HG02763 (cell line): Measurements from ENCODE around the gene ADAMTS15.
"Not testable (repeated sequence)": the region's sequence is repeated elsewhere in the genome, so short reads cannot be mapped to it uniquely, and the experiment has no call there.

ENCODE experiments used
- ATAC-seq: cut with Tn5 transposase; IDR thresholded peaks from one replicate; pipeline ENCODE4 v1.9.1; 2021; ENCODE audit warnings: mild to moderate bottlenecking, moderate library complexity; ENCODE audit not compliant: unreplicated experiment

Gene ADAMTS15

DNA sequence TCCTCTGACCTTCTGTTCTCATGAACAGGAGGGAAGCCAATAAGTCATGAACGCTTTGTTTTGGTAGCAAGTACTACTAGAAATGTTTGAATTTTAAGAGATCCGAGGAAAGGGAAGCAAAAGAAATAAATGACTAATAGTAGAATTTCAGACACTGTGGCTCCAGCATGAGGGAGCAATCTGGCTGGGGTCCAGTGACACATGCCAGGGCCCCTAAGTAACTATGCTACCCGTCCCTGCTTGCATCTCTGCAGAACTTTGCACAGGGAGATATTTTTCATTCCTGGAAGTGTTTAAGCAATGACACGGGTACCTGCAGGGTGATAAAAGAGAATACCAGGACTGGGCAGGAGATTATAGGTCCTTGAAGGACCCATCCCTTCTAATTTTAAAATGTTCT, 12.8 kb upstream of the ADAMTS15 start:
- no peak for ATAC-seq

DNA sequence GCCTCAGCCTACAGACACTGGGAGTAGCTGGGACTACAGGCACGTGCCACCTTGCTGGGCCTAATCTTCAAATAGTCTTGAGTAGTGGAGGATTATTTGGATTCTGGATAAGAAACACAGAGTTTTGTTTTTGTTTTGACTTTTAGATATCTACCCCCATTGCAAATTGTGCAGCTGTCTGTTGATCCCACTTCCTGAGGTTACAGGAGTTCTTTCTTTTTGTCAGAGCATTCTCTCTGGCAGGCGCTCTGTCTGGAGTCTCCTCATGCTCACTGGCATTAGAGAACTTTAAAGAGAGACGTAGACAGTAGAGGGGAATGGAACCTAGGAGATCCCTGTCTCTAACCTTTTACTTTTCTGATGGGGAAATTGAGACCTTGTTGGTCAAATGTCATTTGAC, 12.3 kb upstream of the ADAMTS15 start:
- no peak for ATAC-seq

DNA sequence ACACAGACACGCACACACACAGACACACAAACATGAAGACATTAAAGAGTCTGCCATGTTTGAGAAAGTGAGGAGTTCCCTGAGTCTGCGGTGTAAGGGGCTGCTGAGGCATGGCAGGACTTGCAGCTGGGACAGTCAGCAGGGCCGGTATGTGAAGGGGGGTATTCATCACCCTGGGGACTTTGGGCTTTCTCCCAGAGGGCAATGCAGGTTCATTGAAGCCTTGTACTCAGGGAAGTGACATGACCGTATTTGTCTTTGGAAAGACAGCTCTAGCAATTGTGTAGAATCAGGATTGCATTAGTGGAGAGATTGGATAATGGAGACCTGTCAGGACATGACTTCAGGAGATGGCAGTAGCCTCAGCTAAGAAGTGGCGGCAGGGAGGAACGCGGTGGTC, 10.6 kb upstream of the ADAMTS15 start:
- no peak for ATAC-seq

DNA sequence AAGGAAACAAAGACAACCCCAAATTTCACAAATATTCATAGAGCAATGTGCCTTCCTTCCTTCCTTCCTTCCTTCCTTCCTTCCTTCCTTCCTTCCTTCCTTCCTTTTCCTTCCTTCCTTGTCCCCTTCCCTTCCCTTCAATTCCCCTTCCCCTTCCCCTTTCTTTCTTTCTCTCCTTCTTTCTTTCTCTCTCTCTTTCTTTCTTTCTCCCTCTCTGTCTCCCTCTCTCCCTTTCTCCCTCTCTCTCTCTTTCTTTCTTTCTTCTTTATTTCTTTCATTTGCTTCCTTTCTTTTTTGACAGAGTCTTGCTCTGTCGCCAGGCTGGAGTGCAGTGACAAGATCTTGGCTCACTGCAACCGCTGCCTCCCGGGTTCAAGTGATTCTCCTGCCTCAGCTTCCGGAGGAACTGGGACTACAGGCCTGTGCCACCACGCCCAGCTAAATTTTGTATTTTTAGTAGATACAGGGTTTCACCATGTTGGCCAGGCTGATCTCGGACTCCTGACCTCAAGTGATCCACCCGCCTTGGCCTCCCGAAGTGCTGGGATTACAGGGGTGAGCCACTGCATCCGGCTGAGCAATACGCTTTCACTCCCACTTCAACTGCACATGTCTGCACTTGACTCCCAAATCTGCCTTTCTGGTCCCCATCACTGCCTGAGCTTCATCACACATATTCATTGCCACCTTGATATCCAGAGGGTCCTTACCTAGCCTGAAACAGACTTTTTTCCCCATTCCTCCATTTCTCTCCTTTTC, 9.9 kb upstream of the ADAMTS15 start:
- not testable (repeated sequence) for ATAC-seq

- ATAC-seq: no peak
These were observed 9.3 kb upstream of the ADAMTS15 start for GRCh38 chr11:130439160-130439519.

DNA sequence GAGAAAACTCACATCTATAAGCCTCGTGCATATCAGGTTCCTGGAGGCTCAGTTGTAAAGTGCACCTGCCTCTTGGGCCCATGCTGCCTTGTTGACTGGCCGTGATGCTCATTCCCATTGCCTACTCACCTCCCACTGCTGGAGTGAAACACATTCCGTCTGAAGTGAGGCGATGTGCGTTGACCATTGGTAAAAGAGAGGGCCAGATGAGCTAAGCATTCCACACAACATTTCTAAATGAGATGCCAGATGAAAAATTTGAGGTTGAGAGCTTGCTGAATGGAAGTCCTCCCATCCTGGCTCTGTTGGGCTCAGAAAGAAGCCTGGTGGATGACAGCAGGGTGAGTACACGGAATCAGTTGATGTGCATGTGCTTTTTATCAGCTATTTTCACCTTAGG, 8.6 kb upstream of the ADAMTS15 start:
- ATAC-seq: no peak

DNA sequence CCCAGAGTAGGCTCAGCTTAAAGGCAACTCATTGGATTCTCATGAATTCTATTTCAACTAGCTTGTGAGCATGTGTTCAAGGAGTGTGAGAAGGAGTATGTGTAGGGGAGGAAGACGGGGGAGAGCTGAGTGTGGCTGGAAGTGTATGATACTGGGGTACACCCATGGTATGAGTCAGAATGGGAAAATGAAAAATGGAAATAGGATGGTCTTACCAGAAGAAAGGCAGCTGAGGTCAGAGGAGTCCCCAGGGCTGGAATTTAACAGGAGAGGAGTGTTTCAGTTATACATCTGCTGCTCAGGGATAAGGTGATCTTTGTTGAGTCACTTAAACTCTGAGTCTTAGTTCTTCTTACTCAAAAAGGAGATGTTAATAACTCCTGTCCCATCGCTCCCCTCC, 6.7 kb upstream of the ADAMTS15 start:
- no peak for ATAC-seq

- no peak for ATAC-seq
These were observed 5.7 kb upstream of the ADAMTS15 start for GRCh38 chr11:130442737-130443136.

DNA sequence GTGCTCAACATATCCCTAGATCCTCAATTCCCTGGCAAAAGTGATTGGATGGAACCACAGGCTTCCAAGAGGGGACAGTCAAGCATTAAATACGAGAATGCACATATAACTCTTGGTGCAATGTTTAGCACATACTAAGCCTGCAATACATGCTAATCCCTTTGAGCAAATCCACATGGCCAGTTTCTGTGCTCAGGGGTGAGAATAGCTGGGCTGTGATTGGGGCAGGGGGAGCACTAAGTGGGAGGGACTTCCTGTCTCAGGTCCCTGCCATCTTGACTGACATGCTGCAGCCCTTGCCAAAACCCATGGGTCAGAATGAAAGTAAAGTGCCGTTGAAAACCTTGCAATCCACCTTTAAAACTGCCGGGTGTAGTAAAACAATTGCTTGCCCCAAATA, 2.7 kb upstream of the ADAMTS15 start:
- ATAC-seq: no peak

DNA sequence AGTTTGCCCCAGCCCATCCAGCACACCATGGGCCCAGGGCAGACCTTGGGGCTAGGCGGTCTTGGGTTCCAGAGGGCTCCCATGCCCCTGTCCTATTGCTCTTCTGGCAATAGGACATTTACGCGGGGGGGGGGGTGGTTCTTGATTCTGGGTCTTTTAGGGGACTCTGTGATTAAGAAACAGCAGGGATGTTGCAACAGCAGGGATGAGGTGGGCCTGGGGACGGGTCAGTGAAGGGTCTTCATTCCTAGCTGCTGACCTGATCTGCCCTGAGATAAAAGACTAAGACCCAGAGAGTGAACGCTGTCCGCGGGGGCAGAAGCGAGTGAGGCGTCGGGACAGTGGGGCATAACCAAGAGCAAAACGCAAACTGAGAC, 418 bp upstream of the ADAMTS15 start:
- no peak for ATAC-seq

- ATAC-seq: no peak
These were observed 1.0 kb downstream of the ADAMTS15 start for GRCh38 chr11:130449310-130449990.

GRCh38 chr11:130449996-130450769, 1.7 kb downstream of the ADAMTS15 start:
- no peak for ATAC-seq

DNA sequence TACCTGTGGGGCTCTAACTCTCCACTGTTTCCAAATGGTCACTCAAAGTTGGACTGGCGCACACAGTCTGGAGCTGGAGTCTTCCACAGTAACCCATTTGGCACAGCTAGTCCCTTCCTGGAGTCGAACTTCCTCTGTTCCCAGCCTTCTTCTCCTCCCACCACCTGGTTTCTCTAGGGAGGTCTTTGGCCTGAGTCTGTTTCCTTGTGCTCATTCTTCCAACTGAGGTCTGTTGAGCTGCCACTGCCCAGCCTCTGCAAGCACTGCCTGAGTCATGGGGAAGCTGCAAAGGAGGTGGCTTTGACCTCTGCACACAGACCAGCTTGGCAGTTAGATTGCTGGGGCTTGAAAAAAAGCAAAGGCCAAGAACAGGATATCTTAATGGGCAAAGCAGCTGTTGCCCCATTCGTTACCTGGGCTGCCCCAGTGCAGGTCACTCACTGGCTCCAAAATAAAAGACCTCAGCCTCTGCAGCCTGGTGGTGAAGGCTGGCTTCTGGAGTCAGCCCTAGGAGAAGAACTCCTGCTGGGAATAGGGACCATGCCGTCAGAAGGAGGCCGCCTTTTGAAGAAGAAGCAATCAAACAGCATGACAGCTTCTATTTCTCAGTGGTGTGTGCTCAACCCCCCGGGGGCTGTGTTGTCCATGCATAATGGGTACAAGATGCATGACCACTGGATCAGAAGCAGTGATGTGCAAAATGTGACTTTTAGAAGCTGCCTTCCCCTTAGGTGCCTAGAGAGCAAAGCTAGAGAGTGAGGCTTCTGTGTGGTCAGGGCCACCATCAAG, 3.0 kb downstream of the ADAMTS15 start:
- ATAC-seq: no peak

GRCh38 chr11:130452176-130452575, 3.7 kb downstream of the ADAMTS15 start:
- no peak for ATAC-seq

DNA sequence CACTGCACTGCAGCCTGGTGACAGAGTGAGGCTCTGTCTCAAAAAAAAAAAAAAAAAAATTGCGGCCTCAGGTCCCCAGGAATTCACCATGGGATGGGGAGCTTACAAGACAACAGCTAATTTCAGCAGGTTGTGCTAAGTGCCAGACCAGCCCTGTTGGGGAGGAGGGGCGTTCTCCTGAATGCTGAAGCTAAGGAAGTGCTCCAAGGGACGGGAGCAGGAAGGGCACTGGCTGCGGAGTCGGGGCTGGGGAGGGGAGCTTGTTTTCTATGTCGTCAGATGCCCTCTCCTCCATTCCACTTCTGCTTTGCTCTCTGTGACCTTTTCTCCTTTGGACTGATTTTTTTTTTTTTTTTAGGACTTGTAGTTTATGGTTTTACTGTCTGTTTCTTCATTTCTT, 4.5 kb downstream of the ADAMTS15 start:
- ATAC-seq: no peak

DNA sequence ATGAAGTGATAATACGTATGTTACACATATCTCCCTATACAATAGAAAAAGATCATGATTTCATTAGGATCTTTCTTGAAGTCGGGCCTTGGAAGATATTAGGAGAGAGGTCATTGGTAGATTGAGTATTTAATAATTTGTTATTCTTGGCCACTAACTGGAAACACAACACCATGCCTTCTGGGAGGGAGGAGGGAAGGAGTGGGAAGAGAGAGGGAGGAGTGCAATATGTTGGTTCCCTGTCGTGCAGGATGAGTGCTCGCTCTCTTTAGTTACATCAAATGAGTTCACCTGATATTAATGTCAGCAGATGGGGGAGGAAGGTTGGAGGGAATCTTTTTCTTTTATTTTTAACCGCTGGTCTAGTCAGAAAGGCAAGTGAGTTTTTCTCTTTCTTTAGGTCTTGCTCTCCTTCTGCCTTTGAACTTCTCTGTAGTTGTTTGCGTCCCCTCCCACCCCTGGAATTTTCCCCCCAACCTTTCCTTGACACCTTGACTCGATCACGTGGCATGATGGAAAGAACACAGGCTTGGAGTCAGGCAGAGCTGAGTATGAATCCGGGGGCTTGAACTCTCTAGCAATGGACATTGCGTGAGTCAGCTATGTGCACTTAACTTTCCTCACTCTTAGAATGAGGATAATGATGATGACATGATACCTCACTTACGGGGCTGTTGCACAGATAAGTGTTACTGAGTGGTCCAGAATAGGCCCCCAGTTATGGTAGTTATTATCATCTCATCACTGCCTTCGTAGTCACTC, 6.2 kb downstream of the ADAMTS15 start:
- ATAC-seq: no peak

GRCh38 chr11:130455483-130456127, 7.2 kb downstream of the ADAMTS15 start:
- ATAC-seq: no peak

DNA sequence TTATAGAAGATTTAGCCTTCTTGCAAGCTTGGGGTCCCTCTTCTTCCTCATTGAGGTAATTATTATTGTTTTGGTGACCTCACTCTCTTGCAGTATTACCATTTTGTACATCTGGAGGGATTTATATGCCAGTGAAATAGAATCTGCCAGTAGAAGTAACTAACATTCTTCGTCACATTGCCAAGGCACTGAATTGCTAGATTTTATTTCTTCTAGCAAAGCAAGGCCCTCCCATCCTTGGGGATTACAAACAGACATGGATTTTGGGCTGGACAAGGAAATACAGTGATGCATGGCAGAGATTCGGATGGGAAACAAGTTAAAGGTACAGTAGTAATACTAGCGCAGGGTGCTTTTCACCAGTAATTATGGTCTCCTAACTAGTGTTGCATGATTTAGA, 7.8 kb downstream of the ADAMTS15 start:
- no peak for ATAC-seq

DNA sequence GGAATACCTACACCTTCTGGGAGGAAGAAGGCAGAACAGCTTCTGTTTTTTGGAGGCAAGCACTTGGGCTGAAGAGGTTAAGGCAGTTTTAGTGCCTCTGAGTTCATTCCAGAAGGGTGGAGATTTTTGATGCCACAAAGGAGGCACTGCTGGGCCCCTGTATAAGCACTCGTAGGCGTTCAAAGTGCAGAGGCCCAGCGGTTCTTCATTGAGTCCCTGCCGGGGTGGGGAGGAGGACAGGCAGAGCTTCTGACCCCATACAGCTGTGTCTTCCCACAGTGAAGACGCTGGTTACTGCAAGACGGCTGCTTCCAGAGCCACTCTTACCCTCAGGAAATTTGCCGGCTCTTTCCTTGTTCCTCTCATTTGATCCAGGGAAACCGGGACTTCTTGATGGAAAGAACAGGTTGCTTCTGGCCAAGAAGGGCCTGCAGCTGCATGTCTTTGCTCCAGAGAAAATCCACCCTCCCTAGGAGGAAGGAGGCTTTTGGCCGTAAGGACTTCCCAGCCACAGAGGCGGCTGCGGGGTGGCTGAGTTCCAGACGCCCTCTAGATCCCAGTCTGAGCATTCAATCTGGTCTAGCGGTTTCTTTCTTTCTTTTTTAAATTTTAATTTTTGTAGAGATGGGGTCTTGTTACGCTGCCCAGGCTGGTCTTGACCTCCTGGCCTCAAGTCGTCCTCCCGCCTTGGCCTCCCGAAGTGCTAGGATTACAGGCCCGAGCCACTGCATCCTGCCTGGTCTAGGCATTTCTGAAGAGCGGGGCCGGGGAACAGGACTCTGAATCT, 9.4 kb downstream of the ADAMTS15 start:
- ATAC-seq: no peak
